PFSK-1 (cell line): Measurements from ENCODE around the gene REPIN1.

Source experiments
- FOXP2 ChIP-seq: optimal IDR thresholded peaks from 2 replicates; pipeline ENCODE3; 2011; ENCODE audit warnings: borderline replicate concordance, control low read depth, inconsistent platforms; ENCODE audit not compliant: insufficient read depth; ENCODE audit errors: extremely low read length, extremely low read depth
- POLR2AphosphoS5 ChIP-seq: IDR thresholded peaks from 2 replicates; pipeline ENCODE4 v1.6.1; 2012; ENCODE audit warnings: low read depth, mild to moderate bottlenecking, control low read depth, low read length, moderate library complexity
- SIN3A ChIP-seq: IDR thresholded peaks from 2 replicates; pipeline ENCODE4 v1.6.1; 2012; ENCODE audit warnings: mild to moderate bottlenecking, low read length, moderate library complexity, borderline replicate concordance; ENCODE audit not compliant: insufficient read depth
- TAF1 ChIP-seq: IDR thresholded peaks from 2 replicates; pipeline ENCODE4 v1.6.1; 2012; ENCODE audit warnings: low read length, control low read depth, borderline replicate concordance; ENCODE audit not compliant: insufficient read depth
- TF ChIP-seq, protein P1 (sequence below), 2 experiments: IDR thresholded peaks; 2 replicates each; pipeline versions ENCODE4 v1.6.1 to v1.8.0; 2011 to 2012; ENCODE audit warnings: low read depth in 2 of 2, low read length in 2 of 2, control low read depth in 1 of 2, inconsistent platforms in 1 of 2, mild to moderate bottlenecking in 1 of 2, moderate library complexity in 1 of 2; ENCODE audit not compliant: insufficient read depth in 1 of 2

The REPIN1 gene

DNA sequence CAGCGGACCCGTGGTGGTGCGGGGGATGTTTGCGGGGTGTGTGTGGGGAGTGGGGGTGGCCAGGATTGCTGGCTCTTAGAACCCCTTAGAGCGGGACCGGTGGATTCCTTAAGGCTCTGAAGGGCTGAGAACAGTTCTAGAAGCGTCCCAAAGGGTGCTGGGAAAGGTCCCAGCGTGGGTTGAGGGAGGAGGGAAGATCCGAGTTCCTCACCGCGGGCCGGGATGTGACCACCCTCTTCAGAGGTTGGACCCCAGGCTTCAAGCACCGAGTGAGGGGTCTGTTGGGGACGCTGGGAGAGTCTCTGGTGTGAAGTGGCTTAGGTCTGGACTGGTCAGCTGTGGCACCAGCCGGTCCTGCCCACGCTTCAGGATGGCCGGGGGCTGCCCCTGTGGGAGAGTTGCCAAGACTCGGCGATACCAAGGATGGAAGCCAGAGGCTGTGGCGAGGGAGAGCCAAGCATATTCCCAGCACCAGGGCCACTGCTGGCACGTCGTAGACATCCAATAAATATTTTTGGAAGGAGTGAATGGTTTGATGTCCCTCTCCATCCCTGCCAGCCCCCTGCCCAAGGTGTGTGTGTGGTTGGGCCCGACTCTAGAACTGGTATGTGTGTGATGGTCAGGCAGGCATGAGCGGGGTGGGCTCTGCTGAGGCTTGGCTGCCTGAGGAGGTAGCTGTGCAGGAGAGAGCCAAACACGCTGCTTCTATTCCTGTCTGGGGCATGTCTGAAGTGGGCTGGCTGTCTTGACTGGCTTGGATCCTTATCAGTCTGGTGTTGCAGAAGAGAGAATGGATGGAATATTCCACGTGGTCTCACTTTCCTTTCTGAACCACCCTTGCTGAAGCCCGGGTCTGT lies 29.7 kb downstream of the REPIN1 start:
- TF ChIP-seq, protein P1, sequence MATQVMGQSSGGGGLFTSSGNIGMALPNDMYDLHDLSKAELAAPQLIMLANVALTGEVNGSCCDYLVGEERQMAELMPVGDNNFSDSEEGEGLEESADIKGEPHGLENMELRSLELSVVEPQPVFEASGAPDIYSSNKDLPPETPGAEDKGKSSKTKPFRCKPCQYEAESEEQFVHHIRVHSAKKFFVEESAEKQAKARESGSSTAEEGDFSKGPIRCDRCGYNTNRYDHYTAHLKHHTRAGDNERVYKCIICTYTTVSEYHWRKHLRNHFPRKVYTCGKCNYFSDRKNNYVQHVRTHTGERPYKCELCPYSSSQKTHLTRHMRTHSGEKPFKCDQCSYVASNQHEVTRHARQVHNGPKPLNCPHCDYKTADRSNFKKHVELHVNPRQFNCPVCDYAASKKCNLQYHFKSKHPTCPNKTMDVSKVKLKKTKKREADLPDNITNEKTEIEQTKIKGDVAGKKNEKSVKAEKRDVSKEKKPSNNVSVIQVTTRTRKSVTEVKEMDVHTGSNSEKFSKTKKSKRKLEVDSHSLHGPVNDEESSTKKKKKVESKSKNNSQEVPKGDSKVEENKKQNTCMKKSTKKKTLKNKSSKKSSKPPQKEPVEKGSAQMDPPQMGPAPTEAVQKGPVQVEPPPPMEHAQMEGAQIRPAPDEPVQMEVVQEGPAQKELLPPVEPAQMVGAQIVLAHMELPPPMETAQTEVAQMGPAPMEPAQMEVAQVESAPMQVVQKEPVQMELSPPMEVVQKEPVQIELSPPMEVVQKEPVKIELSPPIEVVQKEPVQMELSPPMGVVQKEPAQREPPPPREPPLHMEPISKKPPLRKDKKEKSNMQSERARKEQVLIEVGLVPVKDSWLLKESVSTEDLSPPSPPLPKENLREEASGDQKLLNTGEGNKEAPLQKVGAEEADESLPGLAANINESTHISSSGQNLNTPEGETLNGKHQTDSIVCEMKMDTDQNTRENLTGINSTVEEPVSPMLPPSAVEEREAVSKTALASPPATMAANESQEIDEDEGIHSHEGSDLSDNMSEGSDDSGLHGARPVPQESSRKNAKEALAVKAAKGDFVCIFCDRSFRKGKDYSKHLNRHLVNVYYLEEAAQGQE (IDR thresholded peaks at IDR 0.05; ENCODE audit: insufficient read depth in 1 of 2, low read depth in 2 of 2, low read length in 2 of 2), result no peak
- no peak for TF ChIP-seq TAF1

DNA sequence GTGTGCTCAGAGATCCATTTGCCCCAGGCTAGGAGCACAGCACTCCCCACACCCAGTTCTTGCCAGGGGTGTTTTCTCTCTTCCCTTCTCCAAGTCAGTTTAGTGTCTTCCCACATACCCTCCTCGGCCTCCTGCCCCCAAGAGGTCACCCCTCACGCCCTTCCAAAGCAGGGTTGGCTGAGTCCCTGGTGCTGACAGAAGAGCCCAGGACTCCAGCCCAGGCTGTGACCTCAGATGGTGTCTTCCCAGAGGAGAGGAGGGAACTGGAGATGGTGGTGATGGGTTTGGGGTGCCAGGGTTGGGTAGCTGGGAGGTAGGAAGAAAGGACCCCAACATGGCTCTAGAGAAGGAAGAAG lies 30.3 kb downstream of the REPIN1 start:
- no peak for TF ChIP-seq TAF1
- no peak for TF ChIP-seq POLR2AphosphoS5
- TF ChIP-seq FOXP2, result no peak
- TF ChIP-seq, protein P1 (IDR thresholded peaks at IDR 0.05; ENCODE audit: insufficient read depth in 1 of 2, low read depth in 2 of 2, low read length in 2 of 2), result no peak
- no peak for TF ChIP-seq SIN3A

DNA sequence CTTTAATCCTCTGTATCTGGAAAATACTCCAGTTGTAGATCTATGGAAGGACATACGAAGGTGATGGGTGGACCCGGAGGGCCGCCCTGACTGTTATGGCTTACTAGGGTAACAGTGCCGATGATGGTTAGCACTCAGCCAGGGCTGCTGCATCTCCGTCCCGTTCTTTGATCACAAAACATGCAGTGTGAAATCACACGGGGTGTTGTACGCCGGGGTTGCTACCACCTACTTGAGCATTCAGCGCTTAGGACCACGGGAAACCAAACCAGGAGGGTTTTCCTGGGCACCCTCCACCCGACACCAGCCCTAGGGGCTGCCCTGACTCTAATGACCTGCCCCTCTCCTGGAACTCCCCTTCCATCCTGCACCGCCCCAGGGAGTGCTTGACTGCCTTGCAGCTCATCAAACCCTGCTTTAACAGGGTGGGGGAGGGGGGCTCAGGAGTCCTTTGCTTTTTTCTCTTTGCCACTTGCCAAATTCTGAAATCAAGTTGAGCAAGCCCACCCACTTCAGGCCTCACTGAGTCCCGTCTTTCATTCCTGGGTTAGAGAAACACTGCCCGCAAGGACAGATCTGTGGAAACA lies 30.9 kb downstream of the REPIN1 start:
- TF ChIP-seq POLR2AphosphoS5 (no peak), FOXP2 (no peak), SIN3A (no peak), TAF1 (no peak)
- TF ChIP-seq, protein P1 (IDR thresholded peaks at IDR 0.05; ENCODE audit: insufficient read depth in 1 of 2, low read depth in 2 of 2, low read length in 2 of 2), result no peak

DNA sequence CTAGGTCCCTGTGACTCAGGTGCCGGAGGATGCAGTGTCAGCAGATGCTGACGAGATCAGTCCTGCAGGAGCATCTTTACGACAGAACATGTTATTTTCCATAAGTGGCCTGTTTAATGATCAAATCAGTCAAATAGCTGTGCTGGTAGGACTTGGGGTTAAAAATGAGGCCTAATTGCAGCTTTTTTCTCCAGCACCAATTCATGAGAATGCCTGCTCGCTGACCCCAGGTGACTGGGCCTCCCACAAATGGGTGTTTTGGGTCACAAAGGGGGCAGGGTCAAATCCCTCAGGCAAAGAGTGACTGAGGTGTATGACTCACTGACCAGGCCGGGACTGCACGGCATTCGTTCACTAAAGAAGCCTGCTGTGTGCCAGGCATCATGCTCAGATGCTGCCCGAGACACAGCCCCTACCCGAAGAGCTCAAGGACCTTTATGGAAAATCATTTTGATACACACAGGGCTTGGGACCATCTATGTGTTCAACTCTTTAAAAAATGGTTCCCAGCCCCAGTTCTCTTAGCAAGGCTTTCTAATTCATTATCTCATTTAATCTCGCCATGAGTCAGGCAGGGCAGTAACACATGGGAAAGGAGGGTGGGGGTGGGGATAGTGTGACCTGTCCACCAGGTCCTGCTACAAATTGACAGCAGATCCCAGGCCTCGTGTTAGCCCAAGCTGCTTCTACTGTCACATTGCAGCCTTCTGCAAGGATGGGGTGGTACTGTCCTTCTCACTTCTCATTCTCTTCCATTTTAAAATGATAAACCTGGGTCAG lies 31.6 kb downstream of the REPIN1 start:
- no peak for TF ChIP-seq FOXP2
- TF ChIP-seq, protein P1 (IDR thresholded peaks at IDR 0.05; ENCODE audit: insufficient read depth in 1 of 2, low read depth in 2 of 2, low read length in 2 of 2), result no peak
- no peak for TF ChIP-seq SIN3A
- no peak for TF ChIP-seq POLR2AphosphoS5
- TF ChIP-seq TAF1, result no peak
